SK-N-MC (cell line): Measurements from ENCODE around the gene NEURL1.

Source experiments
- EZH2 ChIP-seq: fragments of 200-600 bp; sonication (generic); IDR thresholded peaks from one replicate; pipeline ENCODE4 v1.6.1; 2017; ENCODE audit warnings: antibody characterized with exemption
- POLR2AphosphoS5 ChIP-seq: IDR thresholded peaks from 2 replicates; pipeline ENCODE4 v1.6.1; 2012; ENCODE audit warnings: mild to moderate bottlenecking, low read depth, low read length, borderline replicate concordance

- TF ChIP-seq EZH2, result no peak
- TF ChIP-seq POLR2AphosphoS5, result no peak
These were observed 47.5 kb upstream of the NEURL1 start for GRCh38 chr10:103445767-103446567.
